ENCODE data around the gene CPT1A. TPM values are rescaled to one million over a fixed set of nuclear protein-coding genes. Genes with fewer than 3 reads are reported as not detected.

Gene CPT1A
- total RNA-seq, 1 experiment from 2014 or later = 31.8 TPM

DNA sequence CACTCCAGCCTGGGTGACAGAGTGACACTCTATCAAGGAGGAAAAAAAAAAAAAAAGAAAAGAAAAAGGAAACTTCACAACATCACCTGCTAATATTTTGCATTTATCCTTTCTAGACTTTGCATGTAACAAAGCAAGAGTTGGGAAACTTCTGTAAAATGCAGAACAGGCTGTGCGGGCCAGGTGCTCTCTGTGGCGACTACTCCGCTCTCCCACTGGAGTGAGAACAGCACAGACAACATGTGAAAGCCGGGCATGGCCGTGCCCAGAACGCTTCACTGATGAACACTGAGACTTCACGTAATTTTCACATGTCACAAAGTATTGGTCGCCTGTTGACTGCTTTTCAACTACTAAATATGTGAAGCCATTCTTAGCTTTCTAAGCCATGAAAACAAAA, 74.9 kb downstream of the CPT1A start:
- TF ChIP-seq, protein P1, sequence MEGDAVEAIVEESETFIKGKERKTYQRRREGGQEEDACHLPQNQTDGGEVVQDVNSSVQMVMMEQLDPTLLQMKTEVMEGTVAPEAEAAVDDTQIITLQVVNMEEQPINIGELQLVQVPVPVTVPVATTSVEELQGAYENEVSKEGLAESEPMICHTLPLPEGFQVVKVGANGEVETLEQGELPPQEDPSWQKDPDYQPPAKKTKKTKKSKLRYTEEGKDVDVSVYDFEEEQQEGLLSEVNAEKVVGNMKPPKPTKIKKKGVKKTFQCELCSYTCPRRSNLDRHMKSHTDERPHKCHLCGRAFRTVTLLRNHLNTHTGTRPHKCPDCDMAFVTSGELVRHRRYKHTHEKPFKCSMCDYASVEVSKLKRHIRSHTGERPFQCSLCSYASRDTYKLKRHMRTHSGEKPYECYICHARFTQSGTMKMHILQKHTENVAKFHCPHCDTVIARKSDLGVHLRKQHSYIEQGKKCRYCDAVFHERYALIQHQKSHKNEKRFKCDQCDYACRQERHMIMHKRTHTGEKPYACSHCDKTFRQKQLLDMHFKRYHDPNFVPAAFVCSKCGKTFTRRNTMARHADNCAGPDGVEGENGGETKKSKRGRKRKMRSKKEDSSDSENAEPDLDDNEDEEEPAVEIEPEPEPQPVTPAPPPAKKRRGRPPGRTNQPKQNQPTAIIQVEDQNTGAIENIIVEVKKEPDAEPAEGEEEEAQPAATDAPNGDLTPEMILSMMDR (IDR thresholded peaks at IDR 0.05; ENCODE audit: unreplicated experiment) = no peak
- H3K4me3 Mint-ChIP-seq (ENCODE audit: unreplicated experiment) = no peak overlapping the region
- H3K27me3 Mint-ChIP-seq (ENCODE audit: insufficient read depth, unreplicated experiment) = no peaks in the 10 kb centered on the region
- ChIA-PET CTCF (interaction anchor here (0.7 kb wide), 1 partner anchor 31 kb away, joined by 3 read pairs; no protein-coding TSS in a partner anchor), POLR2A (interaction anchor here (0.7 kb wide), 1 partner anchor 73 kb away, joined by 5 read pairs; no protein-coding TSS in a partner anchor)
- intact Hi-C loops (cut with micrococcal nuclease) = no loop called here
- no peak overlapping the region for H3K27ac Mint-ChIP-seq (ENCODE audit: low read depth, unreplicated experiment)
- peaks cover 36% of the 10 kb centered on the region for H3K36me3 Mint-ChIP-seq (ENCODE audit: insufficient read depth, unreplicated experiment)
- no peak for DNase-seq (ENCODE audit: unreplicated experiment)
- peaks cover 6% of the 10 kb centered on the region for H3K4me1 Mint-ChIP-seq (ENCODE audit: insufficient read depth, unreplicated experiment)
- no peaks in the 10 kb centered on the region for H3K9me3 Mint-ChIP-seq (ENCODE audit: unreplicated experiment)
- no TSS peak for BruUV-seq (replicated peaks)

DNA sequence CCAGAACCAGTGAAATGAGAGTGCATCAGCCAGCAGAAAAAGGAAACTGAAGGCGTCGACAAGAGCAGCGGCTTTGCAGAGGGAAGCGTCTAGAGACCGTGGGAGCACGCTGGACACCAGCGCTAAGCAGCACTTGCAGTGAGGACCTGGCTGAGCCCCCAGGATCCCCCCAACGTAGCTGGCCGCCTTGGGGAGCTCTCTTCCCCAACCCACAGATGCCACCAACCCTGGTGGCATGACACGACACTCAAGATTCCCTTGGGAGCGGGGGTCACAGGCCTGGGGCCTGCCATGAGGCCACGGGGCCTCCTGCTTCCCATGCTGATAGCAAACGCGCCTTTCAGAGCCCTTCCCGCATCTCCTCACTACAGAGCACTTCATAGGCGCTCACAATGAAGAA, 77.0 kb downstream of the CPT1A start:
- Mint-ChIP-seq H3K4me1 (ENCODE audit: insufficient read depth, unreplicated experiment) (peaks cover 6% of the 10 kb centered on the region), H3K27me3 (ENCODE audit: insufficient read depth, unreplicated experiment) (no peaks in the 10 kb centered on the region), H3K4me3 (ENCODE audit: unreplicated experiment) (no peak overlapping the region), H3K9me3 (ENCODE audit: unreplicated experiment) (no peaks in the 10 kb centered on the region), H3K27ac (ENCODE audit: low read depth, unreplicated experiment) (no peak overlapping the region), H3K36me3 (ENCODE audit: insufficient read depth, unreplicated experiment) (peaks cover 37% of the 10 kb centered on the region)
- CTCF ChIA-PET = no interaction called here
- TF ChIP-seq, protein P1 (IDR thresholded peaks at IDR 0.05; ENCODE audit: unreplicated experiment) = no peak
- no TSS peak for BruUV-seq (replicated peaks)
- POLR2A ChIA-PET = no interaction called here
- no peak for DNase-seq (ENCODE audit: unreplicated experiment)
- intact Hi-C loops (cut with micrococcal nuclease) = no loop called here

DNA sequence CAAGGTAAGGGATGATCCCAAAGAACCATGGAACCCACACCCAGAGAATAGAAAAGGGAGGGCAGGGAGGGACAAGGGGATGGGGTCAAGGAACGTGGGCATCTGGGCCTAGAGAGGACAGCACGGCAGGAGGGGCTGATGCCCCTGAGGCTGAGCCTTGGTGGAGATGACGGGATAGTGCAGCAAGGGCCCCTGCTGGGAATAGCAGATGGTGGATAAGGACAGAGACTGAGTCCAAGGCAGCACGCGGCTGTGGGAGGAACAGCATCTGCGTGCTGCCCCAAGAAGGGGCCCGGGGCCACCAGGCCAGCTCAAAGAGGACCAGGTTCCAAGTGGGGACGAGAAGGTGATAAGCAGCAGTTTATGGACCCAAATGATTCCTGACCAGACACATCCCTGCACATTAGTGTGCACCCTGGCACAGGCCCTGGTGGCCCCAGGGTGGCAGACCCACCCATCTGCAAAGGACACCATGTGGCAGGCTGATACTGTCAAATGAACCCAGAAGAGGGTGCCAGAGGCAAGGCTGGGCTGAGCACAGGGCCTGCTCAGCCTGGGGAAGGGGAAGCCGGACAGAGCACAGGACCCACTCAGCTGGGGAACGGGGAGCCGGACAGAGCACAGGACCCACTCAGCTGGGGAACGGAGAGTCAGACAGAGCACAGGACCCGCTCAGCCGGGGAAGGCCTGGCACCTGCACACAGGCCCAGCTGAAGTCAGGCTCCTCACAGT, 77.6 kb downstream of the CPT1A start:
- no TSS peak for BruUV-seq (replicated peaks)
- no peak for DNase-seq (ENCODE audit: unreplicated experiment)
- Mint-ChIP-seq H3K4me3 (ENCODE audit: unreplicated experiment) (no peak overlapping the region), H3K9me3 (ENCODE audit: unreplicated experiment) (no peaks in the 10 kb centered on the region), H3K27ac (ENCODE audit: low read depth, unreplicated experiment) (no peak overlapping the region), H3K4me1 (ENCODE audit: insufficient read depth, unreplicated experiment) (peaks cover 6% of the 10 kb centered on the region), H3K36me3 (ENCODE audit: insufficient read depth, unreplicated experiment) (peaks cover 37% of the 10 kb centered on the region), H3K27me3 (ENCODE audit: insufficient read depth, unreplicated experiment) (no peaks in the 10 kb centered on the region)
- intact Hi-C loops (cut with micrococcal nuclease) = no loop called here
- POLR2A ChIA-PET = no interaction called here
- CTCF ChIA-PET = no interaction called here
- TF ChIP-seq, protein P1 (IDR thresholded peaks at IDR 0.05; ENCODE audit: unreplicated experiment) = no peak

DNA sequence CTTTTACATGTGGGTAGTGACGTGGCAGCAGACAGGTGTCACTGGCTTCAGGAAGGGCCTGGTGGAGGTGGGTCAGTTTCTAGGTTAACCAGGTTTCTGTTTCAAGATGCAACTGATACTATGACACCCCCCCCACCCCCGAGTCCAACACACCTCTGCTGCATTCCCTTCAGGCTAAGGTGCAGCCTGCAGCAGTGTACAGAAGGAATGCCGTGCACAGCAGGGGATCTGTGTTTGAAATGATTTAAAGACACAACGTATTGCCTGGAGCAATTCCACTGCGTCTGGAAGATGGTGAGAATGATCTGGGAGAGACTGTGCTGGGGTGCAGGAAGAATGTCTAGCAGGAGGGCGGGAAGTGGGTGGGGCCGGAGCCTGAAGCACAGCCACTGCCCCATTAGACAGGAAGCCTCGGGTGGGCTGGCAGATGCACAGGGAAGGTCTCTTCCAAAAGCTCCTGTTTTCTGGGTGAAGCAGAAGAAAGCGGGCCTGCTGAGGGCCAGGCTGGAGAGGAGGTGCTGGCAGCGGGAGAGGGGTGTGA, 78.5 kb downstream of the CPT1A start:
- ChIA-PET CTCF (no interaction called here), POLR2A (no interaction called here)
- Mint-ChIP-seq H3K27ac (ENCODE audit: low read depth, unreplicated experiment) (no peak overlapping the region), H3K9me3 (ENCODE audit: unreplicated experiment) (no peaks in the 10 kb centered on the region), H3K4me3 (ENCODE audit: unreplicated experiment) (no peak overlapping the region), H3K36me3 (ENCODE audit: insufficient read depth, unreplicated experiment) (peaks cover 32% of the 10 kb centered on the region), H3K4me1 (ENCODE audit: insufficient read depth, unreplicated experiment) (peaks cover 6% of the 10 kb centered on the region), H3K27me3 (ENCODE audit: insufficient read depth, unreplicated experiment) (no peaks in the 10 kb centered on the region)
- no TSS peak for BruUV-seq (replicated peaks)
- intact Hi-C loops (cut with micrococcal nuclease) = no loop called here
- TF ChIP-seq, protein P1 (IDR thresholded peaks at IDR 0.05; ENCODE audit: unreplicated experiment) = no peak
- peak; percentile 58 for DNase-seq (ENCODE audit: unreplicated experiment)

All from MCF 10A (cell line).